ENCODE measurements around the gene SNCAIP. TPM values are rescaled to one million over a fixed set of nuclear protein-coding genes. Genes with fewer than 3 reads are reported as not detected.

SNCAIP gene
- total RNA-seq, 1 experiment from 2014 or later, result not detected

GRCh38 chr5:122330881-122331280 is 18.8 kb downstream of the SNCAIP start:
- no TSS peak for BruUV-seq (replicated peaks)
- no peaks in the 10 kb centered on the region; the same call in 1 of the 2 replicates for H3K27me3 ChIP-seq (ENCODE audit: control insufficient read depth, insufficient read depth, low read length)
- ChIA-PET POLR2A (no interaction called here), CTCF (no interaction called here)
- ATAC-seq, result no peak
- TF ChIP-seq CTCF (IDR thresholded peaks at IDR 0.05) (no peak), SIN3A (IDR thresholded peaks at IDR 0.05; ENCODE audit: borderline replicate concordance, insufficient read depth, low read depth, low read length) (no peak), REST (IDR thresholded peaks at IDR 0.05; ENCODE audit: insufficient read depth in 1 of 2, low read depth in 2 of 2, low read length in 1 of 2) (no peak), POLR2AphosphoS5 (IDR thresholded peaks at IDR 0.05; ENCODE audit: low read depth, low read length) (no peak), TCF7L2 (IDR thresholded peaks at IDR 0.05; ENCODE audit: low read depth, low read length) (no peak)
- H3K27ac ChIP-seq (ENCODE audit: low read length), result no peak overlapping the region
- no peak for DNase-seq (ENCODE audit: low read depth, low spot score)
- no peaks in the 10 kb centered on the region for H3K36me3 ChIP-seq (ENCODE audit: control insufficient read depth, insufficient read depth, low read length)
- H3K4me3 ChIP-seq (ENCODE audit: low read depth in 2 of 2, low read length in 2 of 2), result no peak overlapping the region
- H3K9me3 ChIP-seq (ENCODE audit: control insufficient read depth, insufficient read depth, low read depth, low read length), result no peaks in the 10 kb centered on the region
- intact Hi-C loops (cut with micrococcal nuclease; ENCODE audit: unreplicated experiment) (no loop called here), in situ Hi-C loops (cut with HindIII; ENCODE audit: low pct_unique_long_range_greater_than_20kb, low sequenced_read_pairs) (no loop called here)
- H3K4me1 ChIP-seq (ENCODE audit: control insufficient read depth, insufficient read depth, low read length), result no peaks in the 10 kb centered on the region

- H3K36me3 ChIP-seq (ENCODE audit: control insufficient read depth, insufficient read depth, low read length), result no peaks in the 10 kb centered on the region
- TF ChIP-seq REST (IDR thresholded peaks at IDR 0.05; ENCODE audit: insufficient read depth in 1 of 2, low read depth in 2 of 2, low read length in 1 of 2), result no peak
- TF ChIP-seq TCF7L2 (IDR thresholded peaks at IDR 0.05; ENCODE audit: low read depth, low read length), result no peak
- no peak for TF ChIP-seq POLR2AphosphoS5 (IDR thresholded peaks at IDR 0.05; ENCODE audit: low read depth, low read length)
- no peak for TF ChIP-seq SIN3A (IDR thresholded peaks at IDR 0.05; ENCODE audit: borderline replicate concordance, insufficient read depth, low read depth, low read length)
- TF ChIP-seq CTCF (IDR thresholded peaks at IDR 0.05), result no peak
- H3K4me1 ChIP-seq (ENCODE audit: control insufficient read depth, insufficient read depth, low read length), result no peaks in the 10 kb centered on the region
- no peak overlapping the region for H3K4me3 ChIP-seq (ENCODE audit: low read depth in 2 of 2, low read length in 2 of 2)
- H3K9me3 ChIP-seq (ENCODE audit: control insufficient read depth, insufficient read depth, low read depth, low read length), result no peaks in the 10 kb centered on the region
- DNase-seq (ENCODE audit: low read depth, low spot score) (no peak), ATAC-seq (no peak)
- ChIA-PET POLR2A (no interaction called here), CTCF (no interaction called here)
- intact Hi-C loops (cut with micrococcal nuclease; ENCODE audit: unreplicated experiment) (no loop called here), in situ Hi-C loops (cut with HindIII; ENCODE audit: low pct_unique_long_range_greater_than_20kb, low sequenced_read_pairs) (no loop called here)
- H3K27ac ChIP-seq (ENCODE audit: low read length), result no peak overlapping the region
- BruUV-seq (replicated peaks), result no TSS peak
- H3K27me3 ChIP-seq (ENCODE audit: control insufficient read depth, insufficient read depth, low read length), result no peaks in the 10 kb centered on the region
Observed at GRCh38 chr5:122332599-122333555, 20.8 kb downstream of the SNCAIP start.
